Measurements from ENCODE around the gene CDK16. TPM values are rescaled to one million over a fixed set of nuclear protein-coding genes. Genes with fewer than 3 reads are reported as not detected.

The CDK16 gene
- total RNA-seq: 10 to 100 TPM; 59.6 to 60.0 TPM

DNA sequence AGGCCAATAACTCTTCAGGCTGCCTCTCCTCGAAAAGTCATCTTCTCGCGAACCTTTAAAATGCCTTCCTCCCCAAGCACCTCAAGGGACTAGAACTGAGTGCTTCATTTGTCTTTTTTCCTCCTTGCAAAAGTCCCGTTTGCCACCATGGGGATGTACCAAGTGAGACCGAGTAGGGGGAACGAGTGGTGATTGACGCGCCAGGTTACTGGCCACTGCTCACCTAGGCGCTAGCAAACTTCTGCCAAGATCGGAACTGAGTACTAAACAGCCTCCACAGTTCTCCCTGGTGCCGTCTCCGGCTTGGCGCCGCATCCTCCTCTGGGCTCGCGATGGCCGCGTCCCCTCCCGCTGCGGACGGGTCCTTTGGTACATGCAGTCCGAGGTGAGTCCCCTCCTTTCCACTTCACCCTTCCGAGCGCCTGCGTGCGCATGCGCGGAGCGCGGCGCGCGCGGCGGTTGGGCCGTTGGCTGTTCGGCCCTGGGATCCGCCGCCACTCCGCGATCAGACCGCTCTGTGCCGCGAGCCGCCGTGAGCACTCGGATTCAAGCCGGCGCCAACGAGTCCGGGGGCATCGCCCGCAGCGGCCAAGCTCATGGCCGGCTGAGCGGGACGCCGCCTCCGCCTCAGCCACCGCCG lies at the start of gene CDK16:
Gene CDK16 (plus strand): TSS at position 402 of the 640 bp plus-strand sequence. CDS start 4,877 bp downstream, outside the sequence.
- H3K9me3 Mint-ChIP-seq: no peaks in the 10 kb centered on the region
- peaks cover 52% of the 10 kb centered on the region for H3K36me3 Mint-ChIP-seq (ENCODE audit: low read depth)
- H3K27ac Mint-ChIP-seq: peak within 1 kb of the TSS; percentile 97
- POLR2A ChIA-PET: interaction anchor here (0.7 to 5.0 kb wide), 12 partner anchors 10 to 341 kb away, joined by 3 to 53 read pairs (median 4); partner anchors contain the start of genes NDUFB11, RBM10 and USP11
- peak; percentile 73 for DNase-seq
- peak within 1 kb of the TSS; percentile 96 for H3K4me3 Mint-ChIP-seq
- no peaks in the 10 kb centered on the region for H3K27me3 Mint-ChIP-seq
- CTCF ChIA-PET: interaction anchor here (0.8 to 1.7 kb wide), 5 partner anchors 15 to 305 kb away, joined by 3 to 6 read pairs (median 4); partner anchors contain the start of genes NDUFB11, RBM10 and USP11
- peaks cover 43% of the 10 kb centered on the region for H3K4me1 Mint-ChIP-seq

DNA sequence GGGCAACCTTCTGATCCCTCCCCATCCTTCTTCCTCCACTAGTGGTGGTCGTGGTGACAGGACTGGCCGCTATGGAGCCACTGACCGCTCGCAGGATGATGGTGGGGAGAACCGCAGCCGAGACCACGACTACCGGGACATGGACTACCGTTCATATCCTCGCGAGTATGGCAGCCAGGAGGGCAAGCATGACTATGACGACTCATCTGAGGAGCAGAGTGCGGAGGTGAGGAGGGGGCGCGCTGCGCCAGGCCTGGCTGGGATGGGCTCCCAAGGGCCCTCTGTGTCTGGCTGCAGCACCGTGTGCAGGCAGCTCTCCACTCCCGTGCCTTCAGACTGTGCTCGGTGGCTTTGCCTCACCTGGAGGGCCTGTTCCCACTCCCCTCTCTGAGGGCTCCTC lies 49.2 kb upstream of the CDK16 start:
- ChIA-PET POLR2A (no interaction called here), CTCF (no interaction called here)
- Mint-ChIP-seq H3K4me3 (no peak overlapping the region), H3K36me3 (ENCODE audit: low read depth) (peaks cover 29% of the 10 kb centered on the region), H3K9me3 (no peaks in the 10 kb centered on the region), H3K27ac (no peak overlapping the region), H3K4me1 (no peaks in the 10 kb centered on the region), H3K27me3 (no peaks in the 10 kb centered on the region)
- DNase-seq: no peak

DNA sequence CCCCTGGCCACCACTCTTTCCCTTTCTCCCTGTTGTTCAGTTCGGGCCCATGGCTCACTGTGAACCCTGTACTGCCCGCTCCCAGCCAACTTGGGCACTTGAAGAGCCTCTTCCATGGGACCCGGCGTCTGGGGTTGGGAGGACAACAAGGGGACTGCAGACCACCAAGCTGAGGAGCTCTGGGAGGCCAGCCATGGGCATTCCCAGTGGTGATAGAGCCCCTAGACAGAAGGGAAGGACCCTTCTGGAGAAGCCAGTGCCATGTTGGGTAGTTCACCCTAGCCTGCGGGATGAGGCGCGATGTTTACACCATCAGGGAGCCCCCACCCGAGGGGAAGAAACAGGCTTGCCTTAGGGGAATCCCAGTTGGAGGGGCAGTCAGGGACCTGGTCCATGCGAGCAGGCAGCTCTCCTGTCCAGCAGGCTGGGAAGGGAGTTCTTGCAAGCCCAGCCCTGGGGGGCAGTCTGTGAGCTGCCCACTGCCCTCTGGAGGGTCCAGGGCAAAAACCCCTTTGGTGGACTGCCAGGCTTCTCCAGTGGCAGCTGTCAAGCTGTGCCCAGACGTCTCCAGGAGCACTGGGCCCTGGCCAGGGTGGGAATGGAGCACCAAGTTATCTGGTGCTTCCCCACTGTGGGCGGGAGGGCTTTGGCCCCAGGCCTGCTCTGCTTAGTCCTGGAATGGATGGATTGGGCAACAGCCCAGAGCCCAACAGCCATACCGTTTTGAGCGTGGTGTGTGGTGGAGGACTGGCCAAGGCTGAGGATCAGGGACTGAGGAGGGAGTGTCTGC lies 48.6 kb upstream of the CDK16 start:
- peaks cover 24% of the 10 kb centered on the region for H3K36me3 Mint-ChIP-seq (ENCODE audit: low read depth)
- H3K4me1 Mint-ChIP-seq: no peaks in the 10 kb centered on the region

DNA sequence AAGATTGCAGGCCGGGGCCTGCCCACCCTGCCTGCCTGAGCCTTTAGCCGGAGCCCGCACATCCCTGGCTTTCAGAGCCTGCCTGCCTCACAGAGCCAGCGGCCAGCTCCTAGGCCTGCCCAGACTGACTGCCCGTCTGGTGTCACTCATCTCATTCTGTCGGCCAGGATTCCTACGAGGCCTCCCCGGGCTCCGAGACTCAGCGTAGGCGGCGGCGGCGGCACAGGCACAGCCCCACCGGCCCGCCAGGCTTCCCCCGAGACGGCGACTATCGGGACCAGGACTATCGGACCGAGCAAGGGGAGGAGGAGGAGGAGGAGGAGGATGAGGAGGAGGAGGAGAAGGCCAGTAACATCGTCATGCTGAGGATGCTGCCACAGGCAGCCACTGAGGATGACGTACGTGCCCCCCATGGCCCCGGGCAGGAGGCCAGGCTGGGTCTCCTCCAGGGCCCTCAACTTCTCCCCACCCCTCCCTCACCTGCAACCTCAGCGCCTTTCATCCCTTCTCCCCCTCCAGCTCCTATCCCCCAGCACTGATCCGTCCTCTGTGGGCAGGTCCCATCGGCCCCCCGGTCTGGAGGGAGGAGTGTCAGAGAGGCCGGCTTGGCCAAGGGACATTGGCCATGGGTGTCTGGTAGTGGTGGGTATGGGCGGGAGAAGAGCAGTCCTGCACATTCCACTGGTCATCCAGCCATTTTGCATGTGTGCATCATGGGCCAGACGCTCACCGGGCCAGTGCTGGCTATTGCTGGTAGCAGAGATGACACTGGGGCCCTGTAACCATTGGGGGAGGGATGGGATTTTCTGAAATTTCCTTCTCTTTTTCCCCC lies 47.4 kb upstream of the CDK16 start:
- Mint-ChIP-seq H3K36me3 (ENCODE audit: low read depth) (peaks cover 27% of the 10 kb centered on the region), H3K4me3 (no peak overlapping the region), H3K27me3 (no peaks in the 10 kb centered on the region), H3K9me3 (no peaks in the 10 kb centered on the region), H3K4me1 (no peaks in the 10 kb centered on the region), H3K27ac (no peak overlapping the region)
- CTCF ChIA-PET: no interaction called here
- no peak for DNase-seq
- POLR2A ChIA-PET: no interaction called here

More for the DNA sequence above, 48.6 kb upstream of the CDK16 start:
- Mint-ChIP-seq H3K4me3 (no peak overlapping the region), H3K27me3 (no peaks in the 10 kb centered on the region), H3K9me3 (no peaks in the 10 kb centered on the region), H3K27ac (no peak overlapping the region)
- POLR2A ChIA-PET: no interaction called here
- DNase-seq: no peak
- CTCF ChIA-PET: no interaction called here

DNA sequence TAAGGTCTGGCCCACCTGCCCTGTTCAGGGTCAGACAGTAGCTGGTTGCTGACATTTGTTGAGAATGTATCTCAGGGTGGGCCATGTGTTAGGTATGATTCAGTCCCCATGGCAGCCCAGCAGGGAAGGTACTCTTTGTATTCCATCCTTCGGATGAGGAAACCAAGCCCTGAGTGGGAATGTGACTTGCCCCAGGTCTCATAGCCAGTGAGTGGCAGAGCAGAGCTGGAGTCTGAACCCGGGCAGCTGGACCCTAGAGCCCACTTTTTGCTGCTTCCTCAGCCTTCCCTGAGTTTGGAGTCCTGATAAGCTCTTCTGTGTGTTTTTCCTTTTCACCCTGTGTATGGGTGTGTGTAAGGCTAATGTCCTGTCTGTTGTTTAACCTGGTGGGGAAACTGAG lies 46.5 kb upstream of the CDK16 start:
- Mint-ChIP-seq H3K4me3 (no peak overlapping the region), H3K27ac (no peak overlapping the region), H3K4me1 (no peaks in the 10 kb centered on the region), H3K27me3 (no peaks in the 10 kb centered on the region), H3K36me3 (ENCODE audit: low read depth) (peaks cover 34% of the 10 kb centered on the region), H3K9me3 (no peaks in the 10 kb centered on the region)
- CTCF ChIA-PET: no interaction called here
- DNase-seq: no peak
- POLR2A ChIA-PET: no interaction called here

DNA sequence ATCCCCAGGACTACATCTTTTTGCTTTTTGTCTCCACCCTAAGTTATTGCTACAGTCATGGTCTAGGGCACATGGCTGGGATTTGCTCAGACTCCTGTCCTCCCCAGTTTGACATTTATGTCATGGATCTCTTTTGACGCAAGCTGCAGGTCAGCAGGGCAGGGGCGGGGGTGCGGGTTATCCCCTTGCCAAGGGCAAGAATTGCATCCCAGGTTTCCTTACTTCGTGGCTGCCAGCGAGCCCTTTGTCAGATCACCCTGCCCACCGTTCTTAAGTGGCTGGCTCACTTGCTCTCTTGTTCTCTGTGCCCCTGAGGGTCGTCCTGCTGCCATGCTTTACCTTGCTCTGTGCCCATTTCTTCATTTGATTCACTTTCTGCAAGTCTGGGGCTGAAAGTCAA lies 45.9 kb upstream of the CDK16 start:
- no peaks in the 10 kb centered on the region for H3K27me3 Mint-ChIP-seq
- POLR2A ChIA-PET: no interaction called here
- no peaks in the 10 kb centered on the region for H3K4me1 Mint-ChIP-seq
- no peaks in the 10 kb centered on the region for H3K9me3 Mint-ChIP-seq
- H3K4me3 Mint-ChIP-seq: no peak overlapping the region
- H3K36me3 Mint-ChIP-seq (ENCODE audit: low read depth): peaks cover 34% of the 10 kb centered on the region
- no peak overlapping the region for H3K27ac Mint-ChIP-seq
- CTCF ChIA-PET: no interaction called here
- DNase-seq: no peak

DNA sequence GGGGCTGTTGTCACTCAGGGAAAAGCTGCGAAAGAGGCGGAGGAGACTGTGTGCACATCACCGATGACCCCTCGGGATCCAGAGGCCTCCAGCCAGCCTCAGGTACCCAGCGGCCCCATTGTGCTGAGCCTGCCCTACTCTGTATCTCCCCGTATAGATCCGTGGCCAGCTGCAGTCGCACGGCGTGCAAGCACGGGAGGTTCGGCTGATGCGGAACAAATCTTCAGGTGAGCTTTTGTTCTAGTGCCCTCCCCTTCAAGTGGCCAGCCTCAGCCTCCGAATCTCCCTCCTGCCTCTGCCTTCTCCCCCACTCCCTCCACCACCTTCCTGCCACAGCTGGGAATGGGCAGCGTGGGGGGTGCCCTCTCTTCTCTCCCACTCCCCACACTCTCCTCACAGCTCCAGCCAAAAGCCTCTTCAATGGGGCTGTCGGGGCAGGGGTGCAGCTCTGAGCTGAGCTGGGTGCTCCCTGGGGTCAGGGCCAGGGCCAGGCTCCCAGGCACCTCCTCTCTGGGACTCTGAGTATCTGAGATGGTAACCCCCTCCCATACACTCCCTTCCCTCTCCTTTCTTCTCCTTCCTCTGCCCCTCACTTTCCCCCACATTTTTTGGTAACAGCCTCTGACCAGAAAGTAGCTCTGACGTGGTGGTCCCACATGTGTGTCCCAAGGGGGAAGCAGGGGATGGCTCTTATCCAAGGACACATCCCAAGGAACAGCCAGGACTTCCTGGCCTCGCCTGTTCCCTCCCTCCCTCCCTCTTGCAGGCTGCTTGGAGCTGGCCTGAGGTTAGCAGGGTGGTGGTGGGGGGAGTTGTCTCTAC lies 45.3 kb upstream of the CDK16 start:
- Mint-ChIP-seq H3K4me1 (no peaks in the 10 kb centered on the region), H3K4me3 (no peak overlapping the region), H3K27me3 (no peaks in the 10 kb centered on the region), H3K27ac (no peak overlapping the region), H3K9me3 (no peaks in the 10 kb centered on the region), H3K36me3 (ENCODE audit: low read depth) (peaks cover 38% of the 10 kb centered on the region)
- ChIA-PET CTCF (no interaction called here), POLR2A (no interaction called here)
- no peak for DNase-seq

DNA sequence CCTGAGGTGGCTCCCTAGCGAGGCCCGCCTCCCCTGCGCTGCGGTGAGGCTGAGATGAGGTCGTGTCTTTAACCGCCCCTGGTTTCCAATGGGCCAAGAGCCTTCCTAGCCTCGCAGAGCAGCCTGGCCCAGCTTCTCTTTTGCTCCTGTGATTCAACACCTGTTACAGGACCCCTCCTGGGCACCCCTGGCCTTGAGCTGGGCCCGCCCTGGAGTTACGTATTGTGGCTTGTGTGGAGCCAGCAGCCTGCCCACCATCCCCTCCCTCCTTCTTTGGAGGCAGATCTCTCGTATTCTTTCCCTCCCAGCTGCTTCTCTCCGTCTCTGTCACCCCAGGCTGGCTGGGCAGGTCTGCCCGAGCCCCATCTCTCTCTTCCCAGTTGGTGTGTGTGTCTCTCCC lies 44.1 kb upstream of the CDK16 start:
- Mint-ChIP-seq H3K9me3 (no peaks in the 10 kb centered on the region), H3K4me1 (no peaks in the 10 kb centered on the region), H3K27me3 (no peaks in the 10 kb centered on the region), H3K4me3 (no peak overlapping the region), H3K27ac (no peak overlapping the region), H3K36me3 (ENCODE audit: low read depth) (peaks cover 38% of the 10 kb centered on the region)
- CTCF ChIA-PET: no interaction called here
- DNase-seq: no peak
- POLR2A ChIA-PET: no interaction called here

DNA sequence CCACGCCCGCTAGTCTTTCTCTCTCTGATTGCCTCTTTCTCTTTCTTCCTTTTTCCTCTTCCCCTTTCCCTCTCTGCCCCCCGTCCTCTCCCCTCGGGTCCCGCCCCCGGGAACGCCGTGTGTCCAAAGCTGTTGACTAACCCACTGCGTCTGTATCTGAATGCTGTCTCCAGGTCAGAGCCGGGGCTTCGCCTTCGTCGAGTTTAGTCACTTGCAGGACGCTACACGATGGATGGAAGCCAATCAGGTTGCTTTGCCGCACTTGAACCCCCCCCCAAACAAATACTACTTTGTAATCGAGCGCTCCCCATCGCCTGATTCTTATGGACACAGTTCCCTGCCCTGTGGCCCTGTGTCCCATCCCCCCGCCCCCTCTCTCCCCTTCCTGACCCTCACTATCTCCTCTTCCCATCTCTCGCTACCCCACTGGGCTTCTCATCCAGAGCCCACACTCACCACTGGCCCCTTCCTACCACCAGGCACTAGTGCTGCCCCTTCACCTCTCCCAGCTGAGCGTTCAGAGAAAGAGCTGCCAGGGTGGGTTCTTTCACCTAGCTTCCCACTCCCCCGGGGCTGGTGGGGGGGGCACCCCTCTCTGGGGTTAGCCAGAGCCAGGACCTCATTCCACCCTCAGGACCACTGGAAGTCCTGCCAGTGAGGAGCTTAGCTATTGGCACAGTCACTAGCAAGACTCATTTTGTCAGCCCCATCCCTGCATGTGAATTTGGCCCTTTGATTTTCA lies 43.5 kb upstream of the CDK16 start:
- Mint-ChIP-seq H3K4me1 (no peaks in the 10 kb centered on the region), H3K27ac (no peak overlapping the region), H3K36me3 (ENCODE audit: low read depth) (peaks cover 40% of the 10 kb centered on the region), H3K27me3 (no peaks in the 10 kb centered on the region), H3K9me3 (no peaks in the 10 kb centered on the region), H3K4me3 (no peak overlapping the region)
- ChIA-PET CTCF (no interaction called here), POLR2A (no interaction called here)
- DNase-seq: no peak

DNA sequence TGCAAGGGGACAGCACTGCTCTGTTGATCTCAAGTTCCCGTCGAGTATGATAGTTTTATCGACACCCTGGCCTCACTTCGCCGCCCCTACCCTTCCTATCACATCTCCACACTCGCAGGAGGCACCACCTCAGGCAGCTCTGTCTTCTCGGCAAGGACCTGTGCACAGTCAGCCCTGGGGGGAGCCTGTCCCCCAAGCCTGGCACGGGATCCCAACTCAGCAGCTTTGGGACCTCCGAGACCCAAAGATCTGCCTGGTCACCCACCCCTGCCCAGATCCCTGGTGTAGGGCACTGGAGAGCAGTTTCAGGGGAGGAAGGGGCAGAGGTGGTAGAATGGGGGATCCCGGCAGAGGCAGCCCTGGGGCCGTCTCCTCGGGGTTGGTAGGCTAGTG lies 42.9 kb upstream of the CDK16 start:
- H3K27me3 Mint-ChIP-seq: no peaks in the 10 kb centered on the region
- H3K4me3 Mint-ChIP-seq: no peak overlapping the region
- DNase-seq: no peak
- H3K4me1 Mint-ChIP-seq: no peaks in the 10 kb centered on the region
- no peaks in the 10 kb centered on the region for H3K9me3 Mint-ChIP-seq
- ChIA-PET POLR2A (no interaction called here), CTCF (no interaction called here)
- peaks cover 40% of the 10 kb centered on the region for H3K36me3 Mint-ChIP-seq (ENCODE audit: low read depth)
- H3K27ac Mint-ChIP-seq: no peak overlapping the region

DNA sequence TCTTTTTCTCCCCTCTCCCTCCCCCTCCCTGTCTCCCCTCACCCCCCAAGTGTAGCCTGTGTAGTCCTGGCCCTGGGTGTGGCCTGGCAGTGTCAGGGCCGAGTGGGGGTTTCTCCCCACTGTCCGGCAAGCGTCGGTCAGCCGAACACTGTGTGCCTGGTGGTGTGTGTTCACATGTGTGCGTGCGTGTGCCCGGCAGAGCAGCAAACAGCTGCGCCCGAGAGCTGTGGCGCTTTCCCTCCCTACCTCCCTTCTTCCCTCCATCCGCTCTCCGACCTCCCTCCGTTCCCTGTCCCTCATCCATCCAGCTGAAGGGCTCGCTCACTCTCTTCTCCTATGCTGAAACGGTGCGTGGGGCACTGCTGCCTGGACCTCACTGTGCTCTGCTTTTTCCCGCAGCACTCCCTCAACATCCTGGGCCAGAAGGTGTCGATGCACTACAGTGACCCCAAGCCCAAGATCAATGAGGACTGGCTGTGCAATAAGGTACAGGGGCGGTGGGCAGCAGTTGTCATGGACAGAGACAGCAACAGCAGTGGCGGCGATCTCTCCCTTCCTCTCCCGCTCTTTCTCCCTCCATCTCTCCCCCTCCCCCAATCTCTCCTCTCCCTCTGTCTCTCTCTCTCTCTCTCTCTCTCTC lies 42.3 kb upstream of the CDK16 start:
- ChIA-PET CTCF (no interaction called here), POLR2A (interaction anchor here (1.0 kb wide), 1 partner anchor 14 kb away, joined by 3 read pairs; no protein-coding TSS in a partner anchor)
- Mint-ChIP-seq H3K27me3 (no peaks in the 10 kb centered on the region), H3K27ac (no peak overlapping the region), H3K36me3 (ENCODE audit: low read depth) (peaks cover 40% of the 10 kb centered on the region), H3K9me3 (no peaks in the 10 kb centered on the region), H3K4me3 (no peak overlapping the region), H3K4me1 (no peaks in the 10 kb centered on the region)
- no peak for DNase-seq

DNA sequence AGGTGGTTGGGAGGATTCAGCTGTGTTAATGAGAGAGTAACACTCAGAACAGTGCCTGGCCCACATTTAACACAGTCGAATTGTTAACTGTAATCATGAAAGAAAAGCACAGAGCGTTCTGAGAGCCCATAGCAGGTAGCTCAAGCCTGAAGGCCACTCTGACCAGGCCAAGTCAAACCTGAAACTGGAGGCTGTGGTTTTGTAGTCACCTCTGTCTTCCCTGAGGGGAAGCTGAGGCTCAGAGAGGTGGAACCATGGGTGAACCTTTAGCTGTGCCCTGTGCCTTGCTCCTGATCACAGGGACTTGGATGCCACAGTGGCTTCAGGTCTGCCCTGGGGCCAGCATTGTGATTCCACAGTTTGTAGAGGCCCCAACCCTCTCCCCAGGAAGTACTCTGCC lies 41.4 kb upstream of the CDK16 start:
- H3K27me3 Mint-ChIP-seq: no peaks in the 10 kb centered on the region
- DNase-seq: no peak
- H3K36me3 Mint-ChIP-seq (ENCODE audit: low read depth): peaks cover 35% of the 10 kb centered on the region
- no peak overlapping the region for H3K27ac Mint-ChIP-seq
- H3K9me3 Mint-ChIP-seq: no peaks in the 10 kb centered on the region
- CTCF ChIA-PET: no interaction called here
- POLR2A ChIA-PET: interaction anchor here (1.0 kb wide), 1 partner anchor 13 kb away, joined by 3 read pairs; no protein-coding TSS in a partner anchor
- H3K4me1 Mint-ChIP-seq: no peaks in the 10 kb centered on the region
- no peak overlapping the region for H3K4me3 Mint-ChIP-seq

All from activated CD4-positive, alpha-beta memory T cell treated with anti-CD3 and anti-CD28 coated beads, Interleukin-2, amount 10 ng/mL, durations not matched to agents 7 days and 5 days (primary cell).